Epidermal melanocyte (primary cell): Measurements from ENCODE around the gene ZNF653.

ENCODE experiments used
- DNase-seq: peaks from one replicate; pipeline ENCODE4 v3.0.0; 2011; ENCODE audit warnings: low spot score; ENCODE audit not compliant: insufficient read length

ZNF653 gene

GRCh38 chr19:11513946-11514345 is 8.3 kb upstream of the ZNF653 start:
- no peak for DNase-seq

- DNase-seq, result no peak
Observed at GRCh38 chr19:11510444-11510843, 4.8 kb upstream of the ZNF653 start.

GRCh38 chr19:11507370-11508078 is 1.9 kb upstream of the ZNF653 start:
- DNase-seq, result no peak

GRCh38 chr19:11506967-11507366 is 1.3 kb upstream of the ZNF653 start:
- no peak for DNase-seq

GRCh38 chr19:11506101-11506555 is 489 bp upstream of the ZNF653 start:
- DNase-seq, result no peak

GRCh38 chr19:11505032-11505503 is 571 bp downstream of the ZNF653 start:
- DNase-seq, result peak; percentile 97

- DNase-seq, result no peak
Observed at GRCh38 chr19:11504502-11505031, 1.1 kb downstream of the ZNF653 start.

GRCh38 chr19:11499890-11500420 is 5.7 kb downstream of the ZNF653 start:
- no peak for DNase-seq

- DNase-seq, result no peak
Observed at GRCh38 chr19:11499220-11499726, 6.4 kb downstream of the ZNF653 start.

GRCh38 chr19:11496391-11497163 is 9.1 kb downstream of the ZNF653 start:
- no peak for DNase-seq

GRCh38 chr19:11495885-11496284 is 9.8 kb downstream of the ZNF653 start:
- DNase-seq, result no peak

GRCh38 chr19:11495481-11495880 is 10.2 kb downstream of the ZNF653 start:
- DNase-seq, result no peak

- DNase-seq, result no peak
Observed at GRCh38 chr19:11494634-11495285, 10.9 kb downstream of the ZNF653 start.

- no peak for DNase-seq
Observed at GRCh38 chr19:11489378-11489777, 16.3 kb downstream of the ZNF653 start.

- DNase-seq, result peak; percentile 12
Observed at GRCh38 chr19:11486661-11487503, 18.8 kb downstream of the ZNF653 start.

GRCh38 chr19:11485245-11485837 is 20.3 kb downstream of the ZNF653 start:
- no peak for DNase-seq

- no peak for DNase-seq
Observed at GRCh38 chr19:11483366-11484111, 22.1 kb downstream of the ZNF653 start.

GRCh38 chr19:11482384-11483050 is 23.1 kb downstream of the ZNF653 start:
- DNase-seq, result peak; percentile 93
